HCEC 1CT (cell line): Measurements from ENCODE around the gene NFASC.

ENCODE experiments used
- DNase-seq: peaks from one replicate; pipeline ENCODE4 v3.0.0-alpha.2; 2017

The NFASC gene

GRCh38 chr1:205045146-205045545 lies 174.5 kb downstream of the NFASC start:
- no peak for DNase-seq

GRCh38 chr1:205046870-205047269 lies 176.2 kb downstream of the NFASC start:
- no peak for DNase-seq

GRCh38 chr1:205047764-205048231 lies 177.1 kb downstream of the NFASC start:
- no peak for DNase-seq

GRCh38 chr1:205048382-205048781 lies 177.7 kb downstream of the NFASC start:
- no peak for DNase-seq

- DNase-seq = no peak
These were observed 178.8 kb downstream of the NFASC start for GRCh38 chr1:205049479-205049878.

- no peak for DNase-seq
These were observed 182.0 kb downstream of the NFASC start for GRCh38 chr1:205052690-205053089.

- no peak for DNase-seq
These were observed 182.6 kb downstream of the NFASC start for GRCh38 chr1:205053296-205053695.

GRCh38 chr1:205054013-205054412 lies 183.4 kb downstream of the NFASC start:
- no peak for DNase-seq

- no peak for DNase-seq
These were observed 185.5 kb downstream of the NFASC start for GRCh38 chr1:205056188-205056611.

- DNase-seq = no peak
These were observed 186.4 kb downstream of the NFASC start for GRCh38 chr1:205056956-205057568.

- DNase-seq = no peak
These were observed 187.3 kb downstream of the NFASC start for GRCh38 chr1:205057808-205058575.

- DNase-seq = no peak
These were observed 188.2 kb downstream of the NFASC start for GRCh38 chr1:205058853-205059252.

GRCh38 chr1:205059660-205060059 lies 189.0 kb downstream of the NFASC start:
- no peak for DNase-seq

GRCh38 chr1:205060746-205061145 lies 190.1 kb downstream of the NFASC start:
- DNase-seq = no peak

GRCh38 chr1:205061227-205061626 lies 190.6 kb downstream of the NFASC start:
- DNase-seq = no peak

- DNase-seq = peak; percentile 42
These were observed 191.0 kb downstream of the NFASC start for GRCh38 chr1:205061665-205062069.

- DNase-seq = no peak
These were observed 191.7 kb downstream of the NFASC start for GRCh38 chr1:205062319-205062718.

GRCh38 chr1:205062895-205063294 lies 192.2 kb downstream of the NFASC start:
- no peak for DNase-seq

GRCh38 chr1:205064301-205064700 lies 193.6 kb downstream of the NFASC start:
- DNase-seq = no peak

- DNase-seq = no peak
These were observed 194.2 kb downstream of the NFASC start for GRCh38 chr1:205064741-205065316.

- no peak for DNase-seq
These were observed 195.0 kb downstream of the NFASC start for GRCh38 chr1:205065666-205066065.

- no peak for DNase-seq
These were observed 195.6 kb downstream of the NFASC start for GRCh38 chr1:205066141-205066818.

GRCh38 chr1:205067031-205067430 lies 196.4 kb downstream of the NFASC start:
- no peak for DNase-seq

- no peak for DNase-seq
These were observed 197.3 kb downstream of the NFASC start for GRCh38 chr1:205068001-205068400.
